DND-41 (cell line): ENCODE measurements around the gene RABGAP1L.

Experiments
- EZH2 ChIP-seq: IDR thresholded peaks from 3 replicates; pipeline ENCODE4 v1.6.1; 2012; ENCODE audit warnings: borderline replicate concordance, low read depth, mild to moderate bottlenecking, moderate library complexity, low read length, inconsistent platforms; ENCODE audit not compliant: severe bottlenecking
- TF ChIP-seq, protein P1 (sequence below): IDR thresholded peaks from 2 replicates; pipeline ENCODE4 v1.5.1; 2012; ENCODE audit warnings: borderline replicate concordance, low read length, moderate library complexity, mild to moderate bottlenecking; ENCODE audit not compliant: poor library complexity, severe bottlenecking; ENCODE audit errors: extremely low read depth

DNA sequence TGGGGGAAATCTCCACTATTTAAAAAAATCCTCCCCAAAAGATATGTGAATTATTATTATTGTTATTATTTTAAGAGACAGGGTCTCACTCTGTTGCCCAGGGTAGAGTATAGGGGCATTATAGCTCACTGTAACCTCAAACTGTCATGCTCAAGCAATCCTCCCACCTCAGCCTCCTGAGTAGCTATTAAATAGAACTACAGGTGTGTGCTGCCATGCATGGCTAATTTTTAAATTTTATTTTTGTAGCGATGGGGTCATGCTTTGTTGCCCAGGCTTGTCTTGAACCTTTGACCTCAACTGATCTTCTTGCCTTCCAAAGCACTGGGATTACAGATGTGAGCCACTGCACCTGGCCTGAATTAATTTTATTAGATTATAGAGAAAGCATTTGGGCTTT, 116.8 kb downstream of the RABGAP1L start:
- TF ChIP-seq, protein P1, sequence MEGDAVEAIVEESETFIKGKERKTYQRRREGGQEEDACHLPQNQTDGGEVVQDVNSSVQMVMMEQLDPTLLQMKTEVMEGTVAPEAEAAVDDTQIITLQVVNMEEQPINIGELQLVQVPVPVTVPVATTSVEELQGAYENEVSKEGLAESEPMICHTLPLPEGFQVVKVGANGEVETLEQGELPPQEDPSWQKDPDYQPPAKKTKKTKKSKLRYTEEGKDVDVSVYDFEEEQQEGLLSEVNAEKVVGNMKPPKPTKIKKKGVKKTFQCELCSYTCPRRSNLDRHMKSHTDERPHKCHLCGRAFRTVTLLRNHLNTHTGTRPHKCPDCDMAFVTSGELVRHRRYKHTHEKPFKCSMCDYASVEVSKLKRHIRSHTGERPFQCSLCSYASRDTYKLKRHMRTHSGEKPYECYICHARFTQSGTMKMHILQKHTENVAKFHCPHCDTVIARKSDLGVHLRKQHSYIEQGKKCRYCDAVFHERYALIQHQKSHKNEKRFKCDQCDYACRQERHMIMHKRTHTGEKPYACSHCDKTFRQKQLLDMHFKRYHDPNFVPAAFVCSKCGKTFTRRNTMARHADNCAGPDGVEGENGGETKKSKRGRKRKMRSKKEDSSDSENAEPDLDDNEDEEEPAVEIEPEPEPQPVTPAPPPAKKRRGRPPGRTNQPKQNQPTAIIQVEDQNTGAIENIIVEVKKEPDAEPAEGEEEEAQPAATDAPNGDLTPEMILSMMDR: no peak
- no peak for TF ChIP-seq EZH2
